SK-N-MC (cell line): ENCODE results near the gene GPD1L.
"Not testable (repeated sequence)": the region's sequence is repeated elsewhere in the genome, so short reads cannot be mapped to it uniquely, and the experiment has no call there.

Experiments used
- DNase-seq: peaks from one replicate; pipeline ENCODE4 v3.0.0-alpha.2; 2011; ENCODE audit warnings: low read depth, low spot score
- H3K27ac ChIP-seq: fragments of 200-600 bp; sonication (generic); 2 replicates; pipeline ENCODE4 v1.5.1; 2016; ENCODE audit warnings: mixed run types
- H3K36me3 ChIP-seq: fragments of 200-600 bp; sonication (generic); 2 replicates; pipeline ENCODE4 v1.6.1; 2017; ENCODE audit warnings: antibody characterized with exemption, low read length, mixed read lengths; ENCODE audit not compliant: insufficient read depth
- H3K4me3 ChIP-seq: fragments of 200-600 bp; sonication (generic); 2 replicates; pipeline ENCODE4 v1.5.1; 2016
- H3K9ac ChIP-seq: fragments of 200-600 bp; sonication (generic); 2 replicates; pipeline ENCODE4 v1.8.0; 2017; ENCODE audit warnings: mixed run types, mixed read lengths; ENCODE audit not compliant: insufficient read length
- H3K9me3 ChIP-seq: fragments of 200-600 bp; sonication (generic); 2 replicates; pipeline ENCODE4 v1.6.1; 2017; ENCODE audit warnings: low read depth, mild to moderate bottlenecking, antibody characterized with exemption, low read length, moderate library complexity, mixed read lengths
- EZH2 ChIP-seq: fragments of 200-600 bp; sonication (generic); IDR thresholded peaks from one replicate; pipeline ENCODE4 v1.6.1; 2017; ENCODE audit warnings: antibody characterized with exemption
- FOXP2 ChIP-seq: optimal IDR thresholded peaks from 2 replicates; pipeline ENCODE3; 2011; ENCODE audit warnings: mild to moderate bottlenecking, moderate library complexity; ENCODE audit not compliant: insufficient read depth; ENCODE audit errors: extremely low read length, control extremely low read depth
- POLR2AphosphoS5 ChIP-seq: IDR thresholded peaks from 2 replicates; pipeline ENCODE4 v1.6.1; 2012; ENCODE audit warnings: mild to moderate bottlenecking, low read depth, low read length, borderline replicate concordance

The GPD1L gene

GRCh38 chr3:32098528-32098927 lies 7.9 kb upstream of the GPD1L start:
- no peak for DNase-seq
- no peak overlapping the region for H3K27ac ChIP-seq
- no peak overlapping the region for H3K9ac ChIP-seq
- TF ChIP-seq EZH2 = no peak
- no peak for TF ChIP-seq FOXP2
- TF ChIP-seq POLR2AphosphoS5 = no peak
- H3K9me3 ChIP-seq = no peaks in the 10 kb centered on the region
- H3K36me3 ChIP-seq = no peaks in the 10 kb centered on the region
- H3K4me3 ChIP-seq = no peak overlapping the region

- no peaks in the 10 kb centered on the region for H3K36me3 ChIP-seq
- no peak overlapping the region for H3K27ac ChIP-seq
- H3K9me3 ChIP-seq = no peaks in the 10 kb centered on the region
- TF ChIP-seq POLR2AphosphoS5 (no peak), EZH2 (no peak), FOXP2 (no peak)
- H3K4me3 ChIP-seq = no peak overlapping the region
- no peak overlapping the region for H3K9ac ChIP-seq
- DNase-seq = no peak
Measured at GRCh38 chr3:32100465-32100864, 6.0 kb upstream of the GPD1L start.

- Histone ChIP-seq H3K9me3 (no peaks in the 10 kb centered on the region), H3K27ac (no peak overlapping the region), H3K9ac (no peak overlapping the region), H3K4me3 (no peak overlapping the region), H3K36me3 (no peaks in the 10 kb centered on the region)
- DNase-seq = no peak
- TF ChIP-seq EZH2 = no peak
- TF ChIP-seq FOXP2 = no peak
- TF ChIP-seq POLR2AphosphoS5 = no peak
Measured at GRCh38 chr3:32102289-32102688, 4.1 kb upstream of the GPD1L start.

GRCh38 chr3:32104492-32104891 lies 1.9 kb upstream of the GPD1L start:
- H3K27ac ChIP-seq = no peak overlapping the region
- H3K9ac ChIP-seq = no peak overlapping the region
- H3K36me3 ChIP-seq = no peaks in the 10 kb centered on the region
- H3K4me3 ChIP-seq = no peak overlapping the region
- DNase-seq = no peak
- H3K9me3 ChIP-seq = no peaks in the 10 kb centered on the region
- TF ChIP-seq EZH2 (no peak), FOXP2 (no peak), POLR2AphosphoS5 (no peak)

GRCh38 chr3:32105291-32106131 lies 909 bp upstream of the GPD1L start:
- Histone ChIP-seq H3K27ac (no peak overlapping the region), H3K4me3 (peak overlapping the region; percentile 76; the same call in 1 of the 2 replicates), H3K9ac (no peak overlapping the region), H3K9me3 (no peaks in the 10 kb centered on the region), H3K36me3 (no peaks in the 10 kb centered on the region)
- no peak for DNase-seq
- TF ChIP-seq EZH2 (no peak), FOXP2 (no peak), POLR2AphosphoS5 (no peak)

- no peaks in the 10 kb centered on the region for H3K36me3 ChIP-seq
- peak overlapping the region; percentile 76 for H3K4me3 ChIP-seq
- TF ChIP-seq POLR2AphosphoS5 = no peak
- no peak for TF ChIP-seq FOXP2
- no peak for TF ChIP-seq EZH2
- DNase-seq = no peak
- H3K9ac ChIP-seq = no peak overlapping the region
- no peak overlapping the region for H3K27ac ChIP-seq
- H3K9me3 ChIP-seq = no peaks in the 10 kb centered on the region
Measured at GRCh38 chr3:32106929-32107362, 526 bp downstream of the GPD1L start.

- not testable (repeated sequence) for H3K9me3 ChIP-seq, H3K27ac ChIP-seq, H3K36me3 ChIP-seq, H3K9ac ChIP-seq, H3K4me3 ChIP-seq, DNase-seq
Measured at GRCh38 chr3:32108224-32108623, 1.8 kb downstream of the GPD1L start.

- no peak overlapping the region for H3K27ac ChIP-seq
- TF ChIP-seq FOXP2 (no peak), EZH2 (no peak), POLR2AphosphoS5 (no peak)
- H3K4me3 ChIP-seq = no peak overlapping the region
- no peaks in the 10 kb centered on the region for H3K9me3 ChIP-seq
- no peak for DNase-seq
- no peak overlapping the region for H3K9ac ChIP-seq
- no peaks in the 10 kb centered on the region for H3K36me3 ChIP-seq
Measured at GRCh38 chr3:32109256-32109655, 2.8 kb downstream of the GPD1L start.

- no peak overlapping the region for H3K27ac ChIP-seq
- TF ChIP-seq POLR2AphosphoS5 (no peak), EZH2 (no peak), FOXP2 (no peak)
- H3K9ac ChIP-seq = no peak overlapping the region
- H3K9me3 ChIP-seq = no peaks in the 10 kb centered on the region
- no peak overlapping the region for H3K4me3 ChIP-seq
- no peak for DNase-seq
- H3K36me3 ChIP-seq = no peaks in the 10 kb centered on the region
Measured at GRCh38 chr3:32110233-32110760, 3.9 kb downstream of the GPD1L start.
